Measurements from ENCODE around the gene MFAP3.

MFAP3 gene

GRCh38 chr5:154025951-154026350 is 12.8 kb upstream of the MFAP3 start:
- Mint-ChIP-seq H3K27ac (no peak overlapping the region), H3K9me3 (peaks cover 10% of the 10 kb centered on the region), H3K4me1 (no peaks in the 10 kb centered on the region), H3K27me3 (ENCODE audit: low read depth) (no peaks in the 10 kb centered on the region), H3K36me3 (ENCODE audit: low read depth) (peaks cover 55% of the 10 kb centered on the region), H3K4me3 (no peak overlapping the region)
- no peak for TF ChIP-seq CTCF (IDR thresholded peaks at IDR 0.05; ENCODE audit: unreplicated experiment in 3 of 3)

- Mint-ChIP-seq H3K27ac (no peak overlapping the region), H3K36me3 (ENCODE audit: low read depth) (peaks cover 38% of the 10 kb centered on the region), H3K4me3 (no peak overlapping the region), H3K9me3 (no peaks in the 10 kb centered on the region), H3K27me3 (ENCODE audit: low read depth) (no peaks in the 10 kb centered on the region), H3K4me1 (peaks cover 3% of the 10 kb centered on the region)
- TF ChIP-seq CTCF (IDR thresholded peaks at IDR 0.05; ENCODE audit: unreplicated experiment in 3 of 3): no peak
Measured at GRCh38 chr5:154031937-154032489, 6.8 kb upstream of the MFAP3 start.

- Mint-ChIP-seq H3K9me3 (no peaks in the 10 kb centered on the region), H3K4me3 (no peak overlapping the region), H3K4me1 (peaks cover 24% of the 10 kb centered on the region), H3K36me3 (ENCODE audit: low read depth) (peaks cover 22% of the 10 kb centered on the region), H3K27me3 (ENCODE audit: low read depth) (no peaks in the 10 kb centered on the region), H3K27ac (no peak overlapping the region)
- no peak for TF ChIP-seq CTCF (IDR thresholded peaks at IDR 0.05; ENCODE audit: unreplicated experiment in 3 of 3)
Measured at GRCh38 chr5:154034944-154035343, 3.8 kb upstream of the MFAP3 start.

- H3K9me3 Mint-ChIP-seq: no peaks in the 10 kb centered on the region
- H3K4me3 Mint-ChIP-seq: peak overlapping the region; percentile 97 to 98 (median 98)
- H3K36me3 Mint-ChIP-seq (ENCODE audit: low read depth): peaks cover 3% of the 10 kb centered on the region
- peak overlapping the region; percentile 83 to 98 (median 95) for H3K27ac Mint-ChIP-seq
- peaks cover 24% of the 10 kb centered on the region for H3K4me1 Mint-ChIP-seq
- no peaks in the 10 kb centered on the region for H3K27me3 Mint-ChIP-seq (ENCODE audit: low read depth)
- no peak for TF ChIP-seq CTCF (IDR thresholded peaks at IDR 0.05; ENCODE audit: unreplicated experiment in 3 of 3)
Measured at GRCh38 chr5:154038261-154038706, 483 bp upstream of the MFAP3 start.

GRCh38 chr5:154039458-154039829 is 677 bp downstream of the MFAP3 start:
- Mint-ChIP-seq H3K27ac (peak overlapping the region in 2 of 3 experiments; percentile 95 to 98), H3K4me3 (peak overlapping the region; percentile 97 to 98 (median 98)), H3K4me1 (peaks cover 24% of the 10 kb centered on the region), H3K27me3 (ENCODE audit: low read depth) (no peaks in the 10 kb centered on the region), H3K36me3 (ENCODE audit: low read depth) (peaks cover 3% of the 10 kb centered on the region), H3K9me3 (no peaks in the 10 kb centered on the region)
- TF ChIP-seq CTCF (IDR thresholded peaks at IDR 0.05; ENCODE audit: unreplicated experiment in 3 of 3): no peak

GRCh38 chr5:154042766-154043165 is 4.0 kb downstream of the MFAP3 start:
- no peaks in the 10 kb centered on the region for H3K27me3 Mint-ChIP-seq (ENCODE audit: low read depth)
- peaks cover 30% of the 10 kb centered on the region for H3K4me1 Mint-ChIP-seq

More at GRCh38 chr5:154042766-154043165, 4.0 kb downstream of the MFAP3 start:
- Mint-ChIP-seq H3K9me3 (no peaks in the 10 kb centered on the region), H3K4me3 (peak overlapping the region in 1 of 3 experiments; percentile 2), H3K36me3 (ENCODE audit: low read depth) (peaks cover 9% of the 10 kb centered on the region), H3K27ac (no peak overlapping the region)
- no peak for TF ChIP-seq CTCF (IDR thresholded peaks at IDR 0.05; ENCODE audit: unreplicated experiment in 3 of 3)
